Esophagus squamous epithelium (tissue), 5 donors: ENCODE data around the gene CFHR4. TPM values are rescaled to one million over a fixed set of nuclear protein-coding genes. Genes with fewer than 3 reads are reported as not detected.

Experiments
- DNase-seq: peaks from one replicate; lab custom pipeline; 2025; lab: John Stamatoyannopoulos, UW
- H3K27ac ChIP-seq, 4 donors: fragments of 200-600 bp; sonication (generic); one replicate each; pipeline ENCODE4 v1.5.1; 2016 to 2019; ENCODE audit warnings: mild to moderate bottlenecking in 1 of 4
- H3K27me3 ChIP-seq, 4 donors: fragments of 200-600 bp; sonication (generic); 1 replicate in 3 of 4; 2 replicates in 1 of 4; pipeline versions ENCODE4 v1.5.1 to v1.6.0; 2017 to 2021; ENCODE audit warnings: antibody characterized with exemption in 1 of 4
- H3K36me3 ChIP-seq, 3 donors: fragments of 200-600 bp; sonication (generic); one replicate each; pipeline ENCODE4 v1.5.1; 2016 to 2019
- H3K4me1 ChIP-seq, 3 donors: fragments of 200-600 bp; sonication (generic); one replicate each; pipeline ENCODE4 v1.5.1; 2017 to 2019
- H3K4me3 ChIP-seq, 4 donors: fragments of 200-600 bp; sonication (generic); 1 replicate in 3 of 4; 2 replicates in 1 of 4; pipeline ENCODE4 v1.5.1; 2016 to 2019; ENCODE audit warnings: mild to moderate bottlenecking in 2 of 4, moderate library complexity in 1 of 4
- H3K9me3 ChIP-seq, 3 donors: fragments of 200-600 bp; sonication (generic); one replicate each; pipeline ENCODE4 v1.5.1; 2016 to 2019
- CTCF ChIP-seq, 6 experiments: fragments of 450-650 bp in 4 of 6; fragments of 200-600 bp in 2 of 6; sonication (generic) in 2 of 6; IDR thresholded peaks; one replicate each; pipeline ENCODE4 v1.5.1; 2016 to 2019; ENCODE audit warnings: antibody characterized with exemption in 6 of 6, mild to moderate bottlenecking in 4 of 6, moderate library complexity in 4 of 6
- POLR2A ChIP-seq, 4 donors: fragments of 450-650 bp; IDR thresholded peaks; one replicate each; pipeline ENCODE4 v1.6.1; 2017; ENCODE audit warnings: antibody characterized with exemption in 4 of 4, mild to moderate bottlenecking in 4 of 4, moderate library complexity in 3 of 4
- WGBS, 2 donors: methylation state at CpG; one replicate each; pipeline ENCODE4 v1.1.5; 2018; 5-methylcytosine and 5-hydroxymethylcytosine counted together
- intact Hi-C: fragments of 100-400 bp; cut with DNase I; formaldehyde crosslinking; loops from one replicate; pipeline ENCODE4 v1.15.0; 2022
- total RNA-seq, 4 donors: library from RNA; depleted of rRNA; stranded (reverse); fragments of >200 nt; gene quantifications; one replicate each; pipeline ENCODE4 v1.1.0, GENCODE V29; 2016
- donor health status: DM: yes; HTN: yes; CAD: no.

Gene CFHR4
- total RNA-seq, 4 donors from 2014 or later: not detected

- H3K36me3 ChIP-seq: no peaks in the 10 kb centered on the region
- intact Hi-C loops: no loop called here
- DNase-seq: no peak
- H3K27ac ChIP-seq: no peak overlapping the region
- H3K9me3 ChIP-seq: no peaks in the 10 kb centered on the region
- no peaks in the 10 kb centered on the region for H3K4me1 ChIP-seq
- H3K4me3 ChIP-seq: no peak overlapping the region
- TF ChIP-seq POLR2A (IDR thresholded peaks at IDR 0.05): no peak
- no peak for TF ChIP-seq CTCF (IDR thresholded peaks at IDR 0.05)
- WGBS, 2 donors: 59 to 61% methylated on average over 3 of the region's 3 CpGs
- H3K27me3 ChIP-seq: no peaks in the 10 kb centered on the region
Measured at GRCh38 chr1:196960854-196961253, 73.0 kb downstream of the CFHR4 start.

Other genes with a start within 250 kb of the CFHR4 start
- 10 to 100 TPM in 3 of 4 donors, 1 to 10 TPM in 1; 9.2 to 90.6 (median 43.8) TPM for gene CFH, start 236.0 kb upstream of the CFHR4 start, total RNA-seq
- gene CFHR3, start 113.2 kb upstream of the CFHR4 start, total RNA-seq: under 1 TPM in 1 of 4 donors, not detected in 3; 0.40 TPM
- not detected for gene CFHR1, start 68.3 kb upstream of the CFHR4 start, total RNA-seq
- not detected for gene CFHR2, start 55.7 kb downstream of the CFHR4 start, total RNA-seq
- gene CFHR5, start 89.5 kb downstream of the CFHR4 start, total RNA-seq: not detected
- gene F13B, start 179.2 kb downstream of the CFHR4 start, total RNA-seq: not detected